Measurements from ENCODE around the gene DPY19L3.
A peak's percentile ranks its signal among the peaks of the same experiment; 100 is the strongest.
"Not testable (repeated sequence)": the region's sequence is repeated elsewhere in the genome, so short reads cannot be mapped to it uniquely, and the experiment has no call there.

Gene DPY19L3

GRCh38 chr19:32405431-32406160 is at the start of gene DPY19L3:
TSS of gene DPY19L3 (plus strand) at chr19:32405770. CDS start at chr19:32408254, 2,484 bp downstream.
- DNase-seq, result peak; percentile 94 to 95

GRCh38 chr19:32357720-32358119 is 47.9 kb upstream of the DPY19L3 start:
- DNase-seq, result no peak

DNA sequence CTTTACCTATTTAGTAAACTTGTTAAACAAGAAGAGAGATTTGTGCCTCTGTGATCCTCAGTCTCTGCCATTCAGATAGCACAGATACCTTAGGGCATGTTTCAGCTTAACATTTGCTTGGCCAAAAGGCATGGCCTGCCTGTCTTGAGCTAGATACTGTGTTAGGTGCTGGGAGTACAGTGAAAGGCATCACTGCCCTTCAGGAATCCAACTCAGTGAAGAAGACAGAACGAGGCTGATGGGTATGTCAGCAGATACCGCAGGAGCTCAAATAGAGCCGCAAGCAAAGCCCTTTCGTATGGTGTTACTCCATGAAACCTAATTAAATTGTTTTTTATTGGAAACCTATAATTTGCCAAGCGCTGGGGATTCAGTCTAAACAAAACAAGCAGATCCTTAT is 47.2 kb upstream of the DPY19L3 start:
- no peak for DNase-seq

DNA sequence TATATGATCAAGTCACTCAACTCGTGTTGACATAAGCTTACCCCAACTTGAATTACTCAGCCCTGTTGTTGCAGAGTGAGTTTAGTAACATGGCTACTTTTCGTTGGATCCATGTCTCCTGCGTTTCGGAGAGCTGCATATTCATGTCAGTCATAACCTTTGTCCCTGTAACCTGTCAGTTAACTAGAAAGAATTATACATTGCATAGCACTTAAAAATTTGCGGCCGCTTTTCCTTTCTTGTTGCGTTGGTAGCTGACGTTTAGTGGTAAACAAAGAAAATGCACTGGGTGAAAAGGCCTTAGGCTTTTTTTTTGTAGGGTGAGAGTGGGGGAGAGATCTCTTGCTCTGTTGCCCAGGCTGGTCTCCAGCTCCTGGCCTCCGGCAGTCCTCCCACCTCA is 46.0 kb upstream of the DPY19L3 start:
- no peak for DNase-seq

DNA sequence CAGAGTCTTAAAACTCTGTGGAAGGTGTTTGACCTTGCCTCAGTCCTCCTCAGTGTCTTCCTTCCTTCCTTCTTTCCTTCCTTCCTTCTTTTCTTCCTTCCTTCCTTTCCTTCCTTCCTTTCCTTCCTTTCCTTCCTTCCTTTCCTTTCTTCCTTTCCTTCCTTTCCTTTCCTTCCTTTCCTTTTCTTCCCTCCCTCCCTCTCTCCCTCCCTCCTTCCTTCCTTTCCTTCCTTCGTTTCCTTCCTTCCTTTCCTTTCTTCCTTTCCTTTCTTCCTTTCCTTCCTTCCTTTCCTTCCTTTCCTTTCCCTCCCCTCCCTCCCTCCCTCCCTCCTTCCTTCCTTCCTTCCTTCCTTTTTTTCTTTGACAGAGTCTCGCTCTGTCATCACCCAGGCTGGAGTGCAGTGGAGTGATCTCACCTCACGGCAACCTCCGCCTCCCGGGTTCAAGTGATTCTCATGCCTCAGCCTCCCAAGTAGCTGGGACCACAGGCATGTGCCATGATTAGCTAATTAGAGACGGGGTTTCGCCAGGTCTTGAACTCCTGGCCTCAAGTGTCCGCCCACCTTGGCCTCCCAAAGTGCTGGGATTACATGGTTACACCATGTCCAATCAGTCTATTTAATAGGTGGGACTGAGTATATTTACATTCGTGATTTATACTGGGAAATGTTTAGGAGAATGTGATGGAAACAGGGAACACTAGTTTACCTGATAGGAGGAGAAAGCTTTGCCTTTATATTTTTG is 43.8 kb upstream of the DPY19L3 start:
- no peak for DNase-seq

DNA sequence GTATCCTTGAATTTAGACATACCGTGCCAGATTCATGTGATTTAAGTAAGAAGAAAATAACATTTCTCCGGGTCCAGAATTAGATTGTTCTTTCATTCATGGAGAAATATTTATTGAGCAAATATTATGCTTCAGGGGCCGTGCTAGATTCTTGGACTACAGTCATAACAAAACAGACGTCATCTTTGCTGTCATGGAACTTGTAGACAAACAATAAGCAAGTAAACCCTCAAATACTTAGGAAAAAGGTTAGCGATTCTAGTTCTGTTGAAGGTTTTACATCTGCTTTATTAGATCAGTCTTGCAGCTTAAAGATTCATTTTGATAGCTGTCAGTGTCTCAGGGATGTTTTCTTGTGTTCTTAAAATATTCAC is 43.3 kb upstream of the DPY19L3 start:
- no peak for DNase-seq

DNA sequence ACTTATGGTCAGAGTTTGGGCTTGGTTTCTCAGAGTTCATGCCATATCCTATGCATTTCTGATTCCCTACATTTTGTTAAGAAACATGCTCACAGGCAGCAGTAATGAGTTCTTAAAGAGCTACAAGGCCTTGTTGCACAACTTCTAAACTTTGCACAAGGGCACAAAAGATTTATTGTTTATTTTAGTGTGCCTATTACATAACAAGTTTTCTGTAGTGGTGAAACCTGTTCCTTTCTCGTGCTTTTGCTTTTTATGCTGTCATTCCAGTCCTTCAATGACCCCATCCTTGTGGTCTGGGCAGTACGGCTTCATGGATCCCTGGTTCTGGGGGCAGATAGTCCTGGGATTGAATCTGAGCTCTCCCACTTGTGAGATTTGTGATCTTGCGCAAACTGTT is 42.4 kb upstream of the DPY19L3 start:
- DNase-seq, result no peak

DNA sequence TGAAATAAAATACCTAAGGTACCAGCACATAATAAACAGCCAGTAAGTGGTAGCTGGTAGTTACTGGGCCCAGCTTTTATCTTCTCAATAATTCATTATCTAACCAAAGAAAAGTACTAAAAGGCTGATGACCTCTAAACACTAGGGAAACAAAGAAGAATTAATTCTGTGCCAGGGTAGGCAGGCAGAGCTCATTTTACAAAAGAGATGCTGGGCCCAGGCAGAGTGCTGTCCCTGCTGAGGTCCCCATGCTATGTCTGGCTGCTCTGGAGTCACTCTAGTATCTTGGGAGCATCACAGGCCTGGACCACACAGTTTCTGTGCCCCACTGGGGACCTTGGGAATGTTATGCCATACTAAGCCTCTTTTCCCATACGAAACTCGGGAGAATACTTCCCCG is 41.9 kb upstream of the DPY19L3 start:
- no peak for DNase-seq

DNA sequence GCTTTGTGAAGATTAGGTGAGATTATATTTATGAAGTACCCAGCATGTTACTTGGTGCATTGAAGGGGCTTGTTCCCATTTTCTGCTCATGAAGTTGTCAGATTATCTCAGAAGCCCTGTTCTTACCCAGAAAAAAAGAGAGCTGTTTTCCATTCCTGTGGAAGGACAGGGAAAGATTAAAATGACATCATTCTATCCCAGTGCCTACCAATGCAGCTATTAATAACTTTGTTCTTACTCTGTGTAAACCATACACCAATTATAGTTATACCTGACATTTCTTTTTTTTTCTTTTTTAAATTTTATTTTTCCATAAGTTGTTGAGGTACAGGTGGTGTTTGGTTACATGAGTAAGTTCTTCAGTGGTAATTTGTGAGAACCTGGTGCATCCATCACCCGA is 41.5 kb upstream of the DPY19L3 start:
- DNase-seq, result no peak

GRCh38 chr19:32367063-32367462 is 38.5 kb upstream of the DPY19L3 start:
- no peak for DNase-seq

DNA sequence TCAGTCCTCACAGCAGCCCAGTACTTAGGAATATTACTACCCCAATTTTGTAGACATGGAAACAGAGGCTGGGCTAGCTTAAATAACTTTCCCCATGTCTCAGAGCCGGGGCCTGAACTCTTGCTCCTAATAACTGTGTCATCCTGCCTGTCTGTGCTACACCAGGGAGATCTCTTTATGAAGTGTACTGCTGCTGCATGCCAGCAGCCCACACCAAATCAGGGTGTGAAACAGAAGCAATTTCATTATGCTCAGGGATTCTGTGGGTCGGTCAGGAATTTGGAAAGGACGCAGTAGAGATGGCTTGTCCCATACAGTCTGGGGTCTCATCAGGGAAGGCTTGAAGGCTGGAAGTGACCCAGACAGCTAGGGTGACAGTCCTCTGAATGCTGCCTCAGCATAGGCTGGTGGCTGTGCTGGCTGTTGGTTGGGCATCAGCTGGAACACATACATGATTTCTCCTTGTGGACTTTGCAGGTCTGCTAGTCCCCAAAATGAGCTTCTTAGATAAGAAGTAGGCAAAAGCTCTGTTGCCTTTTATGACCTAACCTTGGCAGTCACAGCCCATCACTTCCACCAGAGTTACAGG is 37.5 kb upstream of the DPY19L3 start:
- no peak for DNase-seq

DNA sequence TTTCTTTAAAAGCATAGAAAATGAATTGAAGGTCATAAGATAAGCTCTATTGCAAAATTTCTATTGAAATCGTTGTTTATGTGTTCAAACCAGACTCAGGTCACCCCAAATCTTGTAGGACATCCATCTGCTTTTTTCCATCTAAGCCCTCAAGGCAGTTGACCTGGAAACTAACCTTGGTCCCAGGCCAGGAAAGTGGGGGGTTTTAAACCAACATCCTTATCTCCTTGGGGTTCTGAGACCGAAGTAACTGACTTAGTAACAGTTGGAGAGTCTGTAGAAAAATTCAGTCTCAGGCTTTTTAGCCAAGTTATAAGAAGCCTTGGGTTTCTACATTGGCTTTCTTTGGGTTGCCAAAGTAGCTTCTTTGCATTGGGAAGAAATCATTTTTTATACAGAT is 36.8 kb upstream of the DPY19L3 start:
- no peak for DNase-seq

GRCh38 chr19:32372726-32373517 is 32.6 kb upstream of the DPY19L3 start:
- no peak for DNase-seq

DNA sequence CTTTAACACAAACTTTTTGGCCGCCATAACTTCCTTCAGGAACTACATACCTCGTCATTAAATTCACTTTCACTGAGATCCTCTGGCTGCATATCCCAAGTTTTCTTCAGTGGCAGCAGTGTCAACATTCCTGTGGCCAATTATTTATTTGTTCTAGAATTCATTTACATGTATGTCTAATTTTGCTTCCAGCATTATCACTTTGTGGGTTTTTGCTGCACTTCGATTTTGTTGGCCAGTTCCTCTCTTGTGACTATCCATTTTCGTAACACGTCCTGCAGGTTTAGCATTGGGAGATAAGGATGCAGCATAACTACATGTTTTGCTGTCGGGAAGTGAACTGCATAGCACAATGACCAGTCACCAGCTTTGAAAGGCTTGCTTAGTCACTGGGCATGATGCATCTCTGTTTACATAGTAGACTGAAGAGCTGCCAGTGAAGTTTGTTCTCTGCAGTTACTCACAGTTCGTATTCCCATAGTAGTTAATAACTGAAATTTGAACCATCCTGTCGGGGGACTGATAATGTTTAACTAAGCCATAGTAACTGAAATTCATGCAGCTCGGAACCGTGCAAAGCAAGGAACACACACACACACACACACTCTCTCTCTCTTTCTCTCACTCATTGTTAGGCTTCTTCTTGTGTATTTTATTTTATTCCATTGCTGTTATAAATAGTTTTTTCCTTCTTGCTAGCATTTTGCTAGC is 31.8 kb upstream of the DPY19L3 start:
- DNase-seq, result no peak

DNA sequence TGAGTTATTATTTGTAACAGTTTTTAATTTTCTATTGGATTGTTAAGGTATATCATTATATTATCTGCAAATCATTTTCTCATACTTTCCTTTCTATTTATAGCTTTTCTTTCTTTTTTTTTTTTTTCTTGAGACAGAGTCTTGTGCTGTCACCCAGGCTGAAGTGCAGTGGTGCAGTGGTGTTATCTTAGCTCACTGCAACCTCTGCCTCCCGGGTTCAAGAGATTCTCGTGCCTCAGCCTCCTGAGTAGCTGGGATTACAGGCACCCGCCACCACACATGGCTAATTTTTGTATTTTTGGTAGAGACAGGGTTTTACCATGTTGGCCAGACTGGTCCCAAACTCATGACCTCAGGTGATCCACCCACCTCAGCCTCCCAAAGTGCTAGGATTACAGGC is 31.2 kb upstream of the DPY19L3 start:
- DNase-seq, result not testable (repeated sequence)

DNA sequence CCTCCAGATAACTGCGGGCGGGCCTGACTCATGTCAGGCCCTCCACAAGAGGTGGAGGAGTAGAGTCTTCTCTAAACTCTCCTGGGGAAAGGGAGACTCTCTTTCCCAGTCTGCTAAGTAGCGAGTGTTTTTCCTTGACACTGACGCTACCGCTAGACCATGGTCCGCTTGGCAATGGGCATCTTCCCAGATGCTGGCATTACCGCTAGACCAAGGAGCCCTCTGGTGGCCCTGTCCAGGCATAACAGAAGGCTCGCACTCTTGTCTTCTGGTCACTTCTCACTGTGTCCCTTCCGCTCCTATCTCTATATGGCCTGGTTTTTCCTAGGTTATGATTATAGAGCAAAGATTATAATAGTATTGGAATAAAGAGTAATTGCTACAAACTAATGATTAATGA is 28.5 kb upstream of the DPY19L3 start:
- DNase-seq, result not testable (repeated sequence)

GRCh38 chr19:32380269-32380668 is 25.3 kb upstream of the DPY19L3 start:
- DNase-seq, result no peak

- DNase-seq, result no peak
Observed at GRCh38 chr19:32387701-32388392, 17.7 kb upstream of the DPY19L3 start.

GRCh38 chr19:32388393-32388855 is 17.1 kb upstream of the DPY19L3 start:
- no peak for DNase-seq

DNA sequence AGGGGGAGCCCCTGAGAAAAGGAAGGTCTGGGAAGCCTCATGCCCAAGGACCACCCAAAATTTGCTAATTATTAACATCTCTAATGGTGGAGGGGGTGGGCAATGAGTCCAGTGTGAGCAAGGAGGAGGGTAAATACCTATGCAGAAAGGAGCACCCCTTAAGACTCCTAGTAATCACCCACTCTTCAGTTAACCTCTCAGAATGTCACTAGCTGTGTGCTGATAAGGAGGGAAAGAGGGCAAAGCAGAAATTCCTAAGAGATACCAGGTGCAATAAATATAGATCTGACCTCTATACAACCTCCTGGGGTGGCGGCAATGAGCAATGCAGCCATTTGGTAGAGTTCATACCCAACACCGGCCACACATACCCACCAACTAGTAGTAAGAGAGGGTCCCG is 12.7 kb upstream of the DPY19L3 start:
- DNase-seq, result no peak

DNA sequence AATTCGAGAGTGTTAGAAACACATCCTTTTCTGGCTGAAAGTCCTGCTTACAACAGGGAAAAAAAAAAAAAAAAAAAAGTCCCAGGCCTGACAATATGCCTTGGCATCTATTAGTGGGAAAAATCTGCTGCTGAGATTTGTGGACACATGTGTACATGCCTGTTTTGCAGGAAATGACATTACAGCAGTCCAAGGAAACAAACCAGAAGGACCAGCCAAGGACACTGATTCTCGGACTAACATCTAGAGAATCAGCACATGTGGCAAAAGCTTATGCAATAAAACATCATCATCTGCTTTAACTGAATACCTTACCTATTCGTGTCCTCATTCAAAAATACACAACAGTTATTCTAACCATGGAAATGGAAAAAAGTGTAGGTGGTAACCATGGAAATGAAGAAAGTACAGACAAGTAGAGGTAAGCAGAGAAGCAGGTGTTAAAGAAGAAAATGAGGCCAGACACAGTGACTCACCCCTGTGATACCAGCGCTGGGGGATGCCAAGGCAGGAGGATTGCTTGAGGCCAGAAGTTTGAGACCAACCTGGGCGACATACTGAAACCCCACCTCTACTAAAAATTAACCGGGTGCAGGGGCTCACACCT is 9.4 kb upstream of the DPY19L3 start:
- no peak for DNase-seq

All from stimulated activated CD4-positive, alpha-beta T cell treated with anti-CD3 and anti-CD28 coated beads, Interleukin-2, amount 100 ng/mL, for 24 hours (primary cell).